ENCODE data around the gene TPRN.

Gene TPRN

DNA sequence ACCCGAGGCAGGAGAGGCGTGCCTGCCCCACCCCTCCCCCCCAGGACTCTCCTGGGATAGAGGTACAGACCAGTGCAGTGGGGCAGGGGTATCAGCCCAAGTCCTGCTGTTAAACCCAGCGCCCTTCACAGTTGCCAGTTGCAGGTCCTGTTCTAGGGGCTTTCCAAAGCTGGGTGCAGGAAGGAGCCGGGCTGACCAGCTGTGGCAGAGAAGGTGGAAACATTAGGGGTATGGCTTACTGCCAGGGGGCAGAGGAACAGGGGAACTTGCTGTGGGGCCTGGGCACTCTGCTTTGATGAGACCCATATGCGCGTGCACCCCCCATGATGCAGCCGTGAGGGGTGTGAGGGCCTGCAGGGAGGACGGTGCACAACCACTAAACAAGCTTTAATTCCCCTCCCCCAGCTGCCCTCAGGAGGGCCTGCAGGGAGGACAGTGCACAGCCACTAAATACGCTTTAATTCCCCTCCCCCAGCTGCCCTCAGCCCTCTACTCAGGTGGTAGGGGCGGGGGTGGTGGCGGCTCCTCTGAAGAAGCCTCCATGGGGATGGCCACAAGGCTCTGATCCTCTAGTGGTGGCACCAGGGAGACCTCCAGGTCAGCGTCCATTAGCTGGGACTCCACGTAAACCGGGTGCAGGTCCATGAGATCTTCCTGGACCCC lies 29.9 kb downstream of the TPRN start:
- no peak for DNase-seq

DNA sequence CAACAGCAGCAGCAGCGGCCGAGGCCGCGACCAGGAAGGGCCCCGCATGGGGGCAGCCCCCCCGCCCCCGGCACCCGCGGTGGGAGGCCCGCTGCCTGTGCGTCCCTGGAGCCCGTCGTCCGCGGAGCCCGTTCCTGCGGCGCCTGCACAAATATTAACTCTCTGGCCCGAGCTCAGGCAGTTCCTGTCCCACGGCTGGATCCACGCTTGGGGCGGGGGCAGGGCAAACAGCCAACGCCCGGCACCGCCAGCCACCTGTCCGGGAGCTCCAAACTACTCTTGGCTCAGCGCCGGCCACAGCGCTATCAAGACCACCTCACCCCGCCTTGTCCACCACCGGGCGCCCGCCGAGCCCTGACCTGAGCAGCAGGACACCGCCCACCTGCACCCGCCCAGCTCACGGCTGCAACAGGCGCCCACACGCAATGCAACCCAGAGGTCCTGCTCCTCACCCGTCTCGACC lies 30.6 kb downstream of the TPRN start, which contains the start of gene LRRC26:
TSS of gene LRRC26 (minus strand) at position 156 of the 463 bp plus-strand sequence. CDS start at position 48, 108 bp downstream.
- DNase-seq: no peak

DNA sequence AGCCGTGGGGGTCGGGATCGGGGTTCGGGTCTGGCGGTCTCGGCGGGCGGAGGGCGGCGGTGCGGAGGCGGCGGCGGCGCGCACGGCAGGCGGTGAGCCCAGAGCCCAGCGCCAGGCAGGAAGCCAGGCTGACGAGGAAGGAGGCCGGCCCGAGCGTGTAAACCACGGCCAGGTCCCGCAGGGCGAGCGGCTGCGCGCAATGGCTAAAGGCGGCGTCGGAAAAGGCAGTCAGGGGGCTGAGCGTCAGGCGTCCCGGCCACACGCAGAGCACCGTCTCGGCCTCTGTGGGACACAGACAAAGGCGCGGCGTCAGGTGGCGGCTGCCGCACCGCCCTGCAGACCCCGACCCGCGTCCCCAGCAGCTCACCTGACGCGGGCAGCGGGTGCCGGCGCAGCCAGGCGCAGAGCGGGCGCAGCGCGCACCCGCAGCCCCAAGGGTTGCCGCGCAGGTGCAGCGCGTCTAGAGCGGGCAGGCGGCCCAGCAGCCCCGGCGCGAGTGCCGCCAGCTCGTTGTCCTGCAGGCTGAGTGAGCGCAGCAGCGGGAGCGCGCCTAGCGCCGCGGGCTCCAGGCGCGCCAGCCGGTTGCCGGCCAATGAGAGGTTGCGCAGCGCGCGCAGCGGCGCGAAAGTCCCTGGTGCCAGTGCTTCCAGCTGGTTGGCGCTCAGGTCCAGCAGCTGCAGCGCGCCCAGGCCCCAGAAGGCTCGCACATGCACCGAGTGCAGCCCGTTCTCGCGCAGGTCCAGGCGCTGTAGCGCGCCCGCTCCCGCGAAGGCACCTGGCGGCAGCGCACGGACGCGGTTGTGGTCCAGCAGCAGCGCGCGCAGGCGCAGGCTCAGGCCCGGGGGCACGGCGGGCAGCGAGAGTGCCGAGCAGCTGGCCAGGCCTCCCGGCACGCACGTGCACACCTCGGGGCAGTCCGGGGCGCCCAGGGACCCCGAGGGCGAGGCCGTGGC lies 31.4 kb downstream of the TPRN start:
- no peak for DNase-seq

DNA sequence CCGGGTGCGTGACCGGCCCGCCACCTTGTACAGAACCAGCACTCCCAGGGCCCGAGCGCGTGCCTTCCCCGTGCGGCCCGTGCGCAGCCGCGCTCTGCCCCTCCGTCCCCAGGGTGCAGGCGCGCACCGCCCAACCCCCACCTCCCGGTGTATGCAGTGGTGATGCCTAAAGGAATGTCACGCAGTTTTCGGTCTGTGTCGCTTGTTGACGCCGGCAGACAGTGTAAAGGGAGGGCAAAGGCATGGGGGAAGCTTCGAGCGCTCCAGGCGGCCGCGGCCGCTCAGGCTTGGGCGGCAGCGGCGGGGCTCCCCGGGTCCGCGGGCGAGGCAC lies 32.0 kb downstream of the TPRN start:
- DNase-seq: no peak

DNA sequence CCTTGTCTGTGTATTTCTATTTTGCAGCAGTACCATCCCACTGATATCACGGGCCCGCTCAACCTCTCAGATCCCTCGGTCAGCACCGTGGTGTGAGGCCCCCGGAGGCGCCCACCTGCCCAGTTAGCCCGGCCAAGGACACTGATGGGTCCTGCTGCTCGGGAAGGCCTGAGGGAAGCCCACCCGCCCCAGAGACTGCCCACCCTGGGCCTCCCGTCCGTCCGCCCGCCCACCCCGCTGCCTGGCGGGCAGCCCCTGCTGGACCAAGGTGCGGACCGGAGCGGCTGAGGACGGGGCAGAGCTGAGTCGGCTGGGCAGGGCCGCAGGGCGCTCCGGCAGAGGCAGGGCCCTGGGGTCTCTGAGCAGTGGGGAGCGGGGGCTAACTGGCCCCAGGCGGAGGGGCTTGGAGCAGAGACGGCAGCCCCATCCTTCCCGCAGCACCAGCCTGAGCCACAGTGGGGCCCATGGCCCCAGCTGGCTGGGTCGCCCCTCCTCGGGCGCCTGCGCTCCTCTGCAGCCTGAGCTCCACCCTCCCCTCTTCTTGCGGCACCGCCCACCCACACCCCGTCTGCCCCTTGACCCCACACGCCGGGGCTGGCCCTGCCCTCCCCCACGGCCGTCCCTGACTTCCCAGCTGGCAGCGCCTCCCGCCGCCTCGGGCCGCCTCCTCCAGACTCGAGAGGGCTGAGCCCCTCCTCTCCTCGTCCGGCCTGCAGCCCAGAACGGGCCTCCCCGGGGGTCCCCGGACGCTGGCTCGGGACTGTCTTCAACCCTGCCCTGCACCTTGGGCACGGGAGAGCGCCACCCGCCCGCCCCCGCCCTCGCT lies 32.6 kb downstream of the TPRN start:
- DNase-seq: no peak

DNA sequence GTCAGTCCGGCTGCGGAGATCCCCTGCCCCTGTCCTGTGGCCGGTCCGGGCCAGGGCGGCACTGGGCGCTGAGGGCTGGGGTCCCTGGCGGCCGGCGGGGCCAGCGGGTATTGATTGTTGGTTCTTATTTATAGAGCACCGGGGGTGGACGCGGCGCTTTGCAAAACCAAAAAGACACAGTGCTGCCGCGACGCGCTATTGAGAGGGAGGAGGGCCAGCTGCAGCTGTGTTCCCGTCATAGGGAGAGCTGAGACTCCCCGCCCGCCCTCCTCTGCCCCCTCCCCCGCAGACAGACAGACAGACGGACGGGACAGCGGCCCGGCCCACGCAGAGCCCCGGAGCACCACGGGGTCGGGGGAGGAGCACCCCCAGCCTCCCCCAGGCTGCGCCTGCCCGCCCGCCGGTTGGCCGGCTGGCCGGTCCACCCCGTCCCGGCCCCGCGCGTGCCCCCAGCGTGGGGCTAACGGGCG lies 33.2 kb downstream of the TPRN start:
- DNase-seq: no peak

DNA sequence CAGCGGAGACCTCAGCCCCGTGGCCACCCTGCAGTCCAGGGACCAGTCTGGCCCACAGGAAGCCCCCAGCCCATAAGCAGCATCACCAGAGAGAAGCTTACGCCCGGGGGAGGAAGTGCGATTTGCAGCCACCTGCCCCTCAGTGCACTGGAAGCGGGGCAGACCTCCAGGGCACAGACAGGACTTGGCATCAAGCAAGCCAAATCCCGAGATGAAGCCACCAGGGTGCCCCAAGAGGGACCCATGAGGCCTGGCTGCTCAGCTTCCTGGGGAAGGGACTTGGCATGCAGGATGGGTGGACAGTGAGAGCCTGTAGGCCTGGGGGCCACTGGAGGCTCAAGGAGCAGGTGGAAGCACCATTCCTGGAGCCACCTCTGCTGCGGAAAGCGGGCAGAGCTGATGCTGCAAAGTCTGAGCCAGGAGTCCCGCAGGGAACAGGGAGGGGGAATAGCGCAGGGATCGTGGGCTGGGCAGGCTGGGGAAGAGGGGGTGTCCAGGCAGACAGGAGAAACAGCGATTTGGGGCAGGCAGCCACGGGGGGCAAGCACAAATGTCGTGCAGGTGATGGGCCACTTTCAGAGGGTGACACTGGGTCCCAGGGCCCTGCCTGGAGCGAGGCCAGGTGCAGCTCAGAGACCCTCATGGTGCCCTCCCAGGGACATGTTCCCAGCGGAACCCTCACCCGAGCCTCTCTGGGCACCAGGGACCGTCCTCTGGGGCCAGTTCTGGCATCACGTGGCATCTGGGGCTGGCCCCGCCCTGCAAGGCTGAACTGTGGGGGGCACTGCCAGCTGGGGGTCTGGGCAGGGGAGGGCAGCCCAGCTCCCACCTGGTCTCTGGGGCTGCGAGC lies 33.9 kb downstream of the TPRN start:
- DNase-seq: no peak

DNA sequence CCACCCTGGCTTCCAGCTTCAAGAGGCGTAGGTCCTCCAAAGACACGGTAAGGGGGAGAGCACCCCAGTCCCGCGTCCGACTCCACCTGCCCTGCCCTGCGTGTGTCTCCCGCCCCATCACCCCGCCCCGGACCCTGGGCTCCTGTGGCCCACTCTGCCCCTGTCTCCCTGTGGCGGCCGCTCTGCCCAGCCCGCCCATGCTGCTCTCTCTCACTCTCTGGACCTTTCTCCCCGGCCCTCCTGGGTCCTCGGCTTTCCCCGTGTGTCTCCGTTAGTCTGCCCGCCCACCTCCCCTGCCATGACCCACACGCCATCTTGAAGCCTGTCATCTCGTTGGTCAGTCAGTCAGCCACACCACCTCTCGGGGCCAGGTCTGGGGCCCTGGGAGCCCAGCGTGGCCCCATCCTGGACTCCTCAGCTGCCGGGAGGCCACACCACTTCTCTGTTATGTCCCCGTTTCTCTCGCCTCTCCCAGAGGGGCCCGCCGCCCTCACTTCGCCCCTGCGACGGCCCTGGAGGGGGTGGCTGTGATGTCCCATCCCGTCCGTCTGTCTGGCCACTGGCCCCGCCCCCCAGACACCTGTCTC lies 35.2 kb downstream of the TPRN start:
- DNase-seq: no peak

DNA sequence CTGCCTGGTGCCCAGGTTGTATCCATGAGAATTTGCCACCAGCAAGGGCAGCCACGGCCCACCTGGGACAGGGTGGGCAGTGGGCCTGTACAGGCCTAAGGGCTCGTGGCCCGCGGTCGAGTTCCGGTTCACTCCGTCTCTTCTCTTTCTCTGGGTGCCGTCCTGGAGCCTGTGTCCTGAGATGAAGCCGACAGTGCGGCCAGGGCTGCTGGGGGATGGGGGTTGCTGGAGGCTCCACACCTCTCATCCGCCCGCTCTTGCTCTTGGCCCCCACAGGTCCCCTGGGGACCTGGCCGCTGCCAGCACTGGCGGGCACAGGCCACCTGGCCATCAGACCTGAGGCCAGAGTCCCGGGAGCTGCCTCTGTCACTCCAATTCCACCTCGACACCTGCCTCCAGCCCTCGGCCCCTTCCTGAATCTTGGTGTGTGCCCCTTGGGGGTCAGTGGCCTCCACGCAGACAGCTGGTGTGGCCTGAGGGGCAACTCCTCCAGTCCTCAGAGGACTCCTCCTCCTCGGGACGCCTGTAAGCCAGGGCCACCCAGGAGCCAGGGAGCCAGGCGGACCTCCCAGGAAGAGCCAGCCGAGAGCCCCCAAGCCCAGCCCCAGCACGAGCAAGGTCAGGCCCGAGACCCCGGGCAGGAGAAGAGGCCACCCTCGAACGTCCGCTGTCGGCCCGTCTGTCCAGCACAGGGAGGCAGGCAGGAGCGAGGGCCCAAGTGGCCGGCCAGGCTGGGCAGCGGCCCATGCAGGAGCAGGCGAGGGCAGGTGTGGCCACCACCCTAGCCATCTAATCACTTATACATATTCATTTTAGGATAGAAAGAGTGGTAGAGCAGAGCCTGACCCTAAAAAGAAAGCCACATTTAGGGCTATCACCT lies 35.9 kb downstream of the TPRN start:
- DNase-seq: no peak

DNA sequence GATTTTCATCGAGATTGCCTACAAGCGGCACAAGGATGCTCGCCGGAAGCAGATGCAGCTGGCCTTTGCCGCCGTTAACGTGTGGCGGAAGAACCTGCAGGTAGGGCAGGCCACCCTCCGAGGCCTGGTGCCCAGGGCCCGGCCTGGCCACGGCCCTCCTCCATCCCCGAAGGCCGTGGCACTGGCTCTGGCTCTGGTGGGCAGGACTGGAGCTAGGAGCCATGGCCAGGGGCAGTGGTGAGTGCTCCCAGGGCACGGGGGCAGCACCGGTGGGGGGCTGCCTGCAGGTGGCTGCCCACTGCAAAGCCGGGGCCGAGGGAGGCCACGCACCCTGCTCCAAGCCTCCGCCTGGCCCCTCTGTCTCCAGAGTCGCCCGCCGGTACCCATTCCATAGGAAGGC lies 36.7 kb downstream of the TPRN start:
- DNase-seq: no peak

DNA sequence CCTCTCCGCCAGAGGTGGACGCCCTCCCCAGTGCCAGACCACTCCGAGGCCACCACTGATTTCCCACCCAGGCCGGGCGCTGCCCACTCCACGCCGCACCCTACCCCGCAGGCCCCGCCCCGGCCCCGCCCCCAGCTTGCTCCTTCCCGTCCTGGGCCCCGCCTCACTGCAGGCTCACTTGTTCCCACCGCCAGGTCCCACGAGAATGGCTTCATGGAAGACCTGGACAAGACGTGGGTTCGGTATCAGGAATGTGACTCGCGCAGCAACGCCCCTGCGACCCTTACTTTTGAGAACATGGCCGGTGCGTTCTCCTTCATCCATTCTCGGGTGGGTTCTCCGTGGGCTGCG lies 37.2 kb downstream of the TPRN start:
- no peak for DNase-seq

DNA sequence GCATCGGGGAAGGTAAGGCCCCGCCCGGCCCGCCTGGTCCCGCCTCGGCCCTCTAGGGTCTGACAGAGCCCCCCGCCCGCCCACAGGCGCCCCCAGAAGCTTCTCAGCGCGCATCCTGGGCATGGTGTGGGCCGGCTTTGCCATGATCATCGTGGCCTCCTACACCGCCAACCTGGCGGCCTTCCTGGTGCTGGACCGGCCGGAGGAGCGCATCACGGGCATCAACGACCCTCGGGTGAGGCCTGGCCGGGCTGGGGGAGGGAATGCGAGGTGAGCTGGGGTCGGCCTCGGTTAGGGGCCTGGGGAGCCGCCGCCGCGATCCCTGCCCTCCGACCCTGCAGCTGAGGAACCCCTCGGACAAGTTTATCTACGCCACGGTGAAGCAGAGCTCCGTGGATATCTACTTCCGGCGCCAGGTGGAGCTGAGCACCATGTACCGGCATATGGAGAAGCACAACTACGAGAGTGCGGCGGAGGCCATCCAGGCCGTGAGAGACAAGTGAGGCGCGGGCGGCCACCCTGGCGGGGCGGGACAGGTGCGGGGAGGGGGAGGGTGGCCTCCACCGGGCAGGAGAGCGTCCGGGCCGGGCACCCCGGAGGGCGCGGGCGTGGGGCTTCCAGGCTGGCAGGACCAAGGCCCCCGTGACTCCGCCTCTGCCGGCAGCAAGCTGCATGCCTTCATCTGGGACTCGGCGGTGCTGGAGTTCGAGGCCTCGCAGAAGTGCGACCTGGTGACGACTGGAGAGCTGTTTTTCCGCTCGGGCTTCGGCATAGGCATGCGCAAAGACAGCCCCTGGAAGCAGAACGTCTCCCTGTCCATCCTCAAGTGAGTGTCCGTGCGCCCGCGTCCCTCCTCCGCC lies 37.8 kb downstream of the TPRN start:
- DNase-seq: no peak

DNA sequence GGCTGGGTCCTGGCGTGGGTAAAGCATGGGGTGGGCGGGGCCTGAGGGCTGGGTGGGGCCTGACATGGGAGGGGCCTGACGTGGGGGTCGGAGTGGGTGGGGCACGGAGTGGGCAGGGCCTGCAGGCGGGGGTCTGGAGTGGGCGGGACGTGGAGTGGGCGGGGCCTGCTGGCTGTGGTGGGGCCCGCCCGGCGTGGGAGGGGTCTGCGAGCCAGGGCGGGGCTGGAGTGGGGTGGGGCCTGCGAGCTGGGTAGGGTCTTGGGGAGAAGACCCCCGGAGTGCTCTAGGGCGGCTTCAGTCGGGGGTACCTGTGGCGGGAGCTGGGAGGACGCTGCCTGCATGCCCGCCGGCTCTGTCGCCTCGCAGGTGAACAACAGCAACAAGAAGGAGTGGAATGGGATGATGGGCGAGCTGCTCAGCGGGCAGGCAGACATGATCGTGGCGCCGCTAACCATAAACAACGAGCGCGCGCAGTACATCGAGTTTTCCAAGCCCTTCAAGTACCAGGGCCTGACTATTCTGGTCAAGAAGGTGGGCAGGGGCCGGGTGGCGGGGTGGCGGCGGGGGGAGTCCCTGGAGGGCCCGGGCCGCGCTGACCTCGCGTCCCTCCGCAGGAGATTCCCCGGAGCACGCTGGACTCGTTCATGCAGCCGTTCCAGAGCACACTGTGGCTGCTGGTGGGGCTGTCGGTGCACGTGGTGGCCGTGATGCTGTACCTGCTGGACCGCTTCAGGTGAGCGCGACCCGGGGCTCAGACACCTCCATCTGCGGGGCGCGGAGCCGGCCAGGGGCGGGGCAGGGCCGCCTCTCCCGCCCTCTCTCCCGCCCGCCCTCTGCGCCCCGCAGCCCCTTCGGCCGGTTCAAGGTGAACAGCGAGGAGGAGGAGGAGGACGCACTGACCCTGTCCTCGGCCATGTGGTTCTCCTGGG lies 38.7 kb downstream of the TPRN start:
- DNase-seq: no peak

DNA sequence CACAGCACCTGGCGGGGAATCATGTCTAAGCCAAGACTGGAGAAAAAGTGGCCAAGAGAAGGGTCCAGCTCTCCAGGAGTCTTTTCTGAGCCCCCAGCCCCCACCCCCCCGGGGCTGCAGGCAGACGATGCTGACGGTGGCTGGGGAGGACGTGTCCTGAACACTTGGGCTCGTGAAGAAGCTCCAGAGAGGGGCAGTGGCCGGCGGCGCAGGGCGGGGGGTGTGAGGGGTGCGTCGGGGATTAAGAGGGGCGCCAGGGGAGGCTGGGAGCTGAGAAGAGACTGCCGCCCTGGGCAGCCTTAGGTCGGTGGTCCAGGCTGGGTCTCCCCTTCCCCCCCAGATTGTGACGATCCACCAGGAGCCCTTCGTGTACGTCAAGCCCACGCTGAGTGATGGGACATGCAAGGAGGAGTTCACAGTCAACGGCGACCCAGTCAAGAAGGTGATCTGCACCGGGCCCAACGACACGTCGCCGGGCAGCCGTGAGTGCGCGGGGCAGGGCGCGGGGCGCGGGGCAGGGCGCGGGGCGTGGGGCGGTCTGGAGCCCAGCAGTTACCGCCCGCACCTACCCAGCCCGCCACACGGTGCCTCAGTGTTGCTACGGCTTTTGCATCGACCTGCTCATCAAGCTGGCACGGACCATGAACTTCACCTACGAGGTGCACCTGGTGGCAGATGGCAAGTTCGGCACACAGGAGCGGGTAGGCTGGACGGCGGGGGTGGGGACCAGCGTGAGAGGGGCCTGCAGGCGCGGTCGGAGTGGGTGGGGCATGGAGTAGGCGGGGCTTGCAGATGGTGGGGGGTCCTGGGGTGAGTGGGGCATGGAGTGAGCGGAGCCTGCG lies 39.6 kb downstream of the TPRN start:
- no peak for DNase-seq

DNA sequence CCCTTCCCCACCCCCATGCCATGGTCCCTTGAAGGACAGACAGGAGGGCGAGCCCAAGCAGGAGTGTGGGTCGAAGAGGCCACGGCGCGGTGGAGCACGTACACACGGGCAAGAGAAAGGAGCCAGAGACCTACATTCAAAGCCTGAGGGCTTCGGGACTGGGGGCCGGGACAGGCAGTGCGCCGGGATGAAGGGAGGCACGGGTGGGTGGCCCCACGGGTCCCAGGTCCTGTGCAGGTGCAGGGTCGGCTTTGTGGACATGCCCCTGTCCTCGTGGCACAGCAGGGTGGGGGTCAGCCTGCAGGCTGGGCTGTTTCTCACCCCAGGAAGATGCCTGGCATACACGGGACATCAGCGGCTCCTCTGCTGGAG lies 40.5 kb downstream of the TPRN start:
- DNase-seq: no peak

DNA sequence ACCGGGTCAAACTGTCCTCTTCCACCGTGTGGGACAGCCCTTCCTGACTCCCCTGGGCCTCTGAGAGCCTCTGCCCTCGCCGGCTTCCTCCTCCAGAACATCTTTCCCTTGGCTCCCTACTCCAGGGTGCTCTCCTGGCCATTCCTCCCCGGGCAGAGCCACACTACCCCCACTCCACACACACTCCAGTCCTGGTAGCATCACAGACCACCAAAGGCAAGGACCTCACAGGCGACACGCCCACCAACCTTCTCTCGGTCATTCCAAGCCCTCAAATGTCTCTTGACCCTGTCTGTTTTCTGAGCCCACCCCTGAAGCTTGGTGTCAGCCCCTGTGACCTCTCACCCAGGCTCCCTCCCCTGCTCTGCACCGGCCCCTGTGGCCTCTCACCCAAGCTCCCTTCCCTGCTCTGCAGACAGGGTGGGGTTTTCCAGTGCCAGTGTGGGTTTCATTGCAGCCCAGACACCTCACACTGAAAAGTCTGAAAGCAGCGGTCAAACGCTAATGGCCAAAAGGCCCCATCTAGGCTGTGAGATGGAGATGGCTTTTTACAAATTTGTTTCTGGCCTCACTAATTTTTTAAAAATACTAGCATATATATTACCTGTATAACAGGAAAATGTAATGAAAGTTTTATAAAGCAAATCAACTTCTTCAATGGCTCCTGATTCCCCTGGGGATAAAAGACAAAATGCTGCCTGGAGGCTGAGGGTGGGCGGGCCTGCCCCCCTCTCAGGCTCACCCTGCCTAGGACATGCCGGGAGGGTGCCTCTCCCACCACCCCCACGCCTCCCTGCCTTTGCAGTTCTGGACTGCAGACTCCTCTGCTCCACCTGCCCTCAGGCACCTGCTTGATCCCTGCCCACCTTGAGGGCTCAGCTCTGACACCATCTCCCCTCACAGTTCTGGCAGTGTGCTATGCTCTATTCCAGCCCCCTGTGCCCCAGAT lies 41.2 kb downstream of the TPRN start:
- no peak for DNase-seq

DNA sequence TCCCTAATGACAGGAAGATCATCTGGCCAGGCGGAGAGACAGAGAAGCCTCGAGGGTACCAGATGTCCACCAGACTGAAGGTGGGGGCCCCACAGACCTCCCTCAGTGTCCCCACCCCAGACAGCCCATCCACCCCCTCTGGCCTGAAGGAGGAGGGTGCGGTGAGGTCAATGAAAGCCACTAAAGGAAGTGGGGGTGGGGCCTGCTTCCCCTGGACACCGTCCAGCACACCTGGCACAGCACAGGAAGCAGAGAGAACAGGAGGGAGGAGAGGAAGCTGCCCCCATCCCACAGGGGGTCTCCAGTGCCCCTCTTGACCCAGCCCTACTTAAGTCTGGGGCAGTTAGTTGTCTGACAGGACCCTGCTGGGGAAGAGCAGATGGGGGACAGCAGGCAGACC lies 41.9 kb downstream of the TPRN start:
- no peak for DNase-seq

Measured in inflammatory macrophage treated with lipopolysaccharide for 4 hours (primary cell).